Astrocyte of the cerebellum (primary cell): Measurements from ENCODE around the gene CD300LG.
"Not testable (repeated sequence)": the region's sequence is repeated elsewhere in the genome, so short reads cannot be mapped to it uniquely, and the experiment has no call there.

Experiments
- DNase-seq: peaks from one replicate; pipeline ENCODE4 v3.0.0-alpha.2; 2011; ENCODE audit warnings: low read depth
- H3K4me3 ChIP-seq: 2 replicates; pipeline ENCODE4 v1.5.1; 2011; ENCODE audit warnings: mild to moderate bottlenecking, low read depth, low read length, moderate library complexity
- CTCF ChIP-seq: IDR thresholded peaks from 2 replicates; pipeline ENCODE4 v1.5.1; 2012; ENCODE audit warnings: low read length, low read depth, moderate library complexity, mild to moderate bottlenecking; ENCODE audit errors: missing control alignments
- in situ Hi-C: cut with HindIII; loops from 2 replicates; pipeline ENCODE4 v1.10.0; 2017; ENCODE audit warnings: low sequenced_read_pairs

The CD300LG gene

GRCh38 chr17:43868226-43868994 is 21.4 kb downstream of the CD300LG start:
- in situ Hi-C loops: no loop called here
- DNase-seq: no peak
- no peak for TF ChIP-seq CTCF
- H3K4me3 ChIP-seq: no peak overlapping the region

DNA sequence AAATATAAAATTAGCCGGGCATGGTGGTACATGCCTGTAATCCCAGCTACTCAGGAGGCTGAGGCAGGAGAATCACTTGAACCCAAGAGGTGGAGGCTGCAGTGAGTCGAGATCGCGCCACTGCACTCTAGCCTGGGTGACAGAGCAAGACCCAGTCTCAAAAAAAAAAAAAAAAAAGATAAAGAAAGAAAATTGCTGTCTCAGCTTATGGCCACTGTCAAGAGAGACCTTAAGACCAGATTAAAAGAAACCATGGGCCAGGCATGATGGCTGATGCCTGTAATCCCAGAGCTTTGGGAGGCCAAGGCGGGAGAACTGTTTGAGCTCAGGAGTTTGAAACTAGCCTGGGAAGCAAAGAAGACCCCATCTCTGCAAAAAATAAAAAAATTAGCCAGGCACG is 22.1 kb downstream of the CD300LG start:
- DNase-seq, H3K4me3 ChIP-seq, in situ Hi-C loops: not testable (repeated sequence)

DNA sequence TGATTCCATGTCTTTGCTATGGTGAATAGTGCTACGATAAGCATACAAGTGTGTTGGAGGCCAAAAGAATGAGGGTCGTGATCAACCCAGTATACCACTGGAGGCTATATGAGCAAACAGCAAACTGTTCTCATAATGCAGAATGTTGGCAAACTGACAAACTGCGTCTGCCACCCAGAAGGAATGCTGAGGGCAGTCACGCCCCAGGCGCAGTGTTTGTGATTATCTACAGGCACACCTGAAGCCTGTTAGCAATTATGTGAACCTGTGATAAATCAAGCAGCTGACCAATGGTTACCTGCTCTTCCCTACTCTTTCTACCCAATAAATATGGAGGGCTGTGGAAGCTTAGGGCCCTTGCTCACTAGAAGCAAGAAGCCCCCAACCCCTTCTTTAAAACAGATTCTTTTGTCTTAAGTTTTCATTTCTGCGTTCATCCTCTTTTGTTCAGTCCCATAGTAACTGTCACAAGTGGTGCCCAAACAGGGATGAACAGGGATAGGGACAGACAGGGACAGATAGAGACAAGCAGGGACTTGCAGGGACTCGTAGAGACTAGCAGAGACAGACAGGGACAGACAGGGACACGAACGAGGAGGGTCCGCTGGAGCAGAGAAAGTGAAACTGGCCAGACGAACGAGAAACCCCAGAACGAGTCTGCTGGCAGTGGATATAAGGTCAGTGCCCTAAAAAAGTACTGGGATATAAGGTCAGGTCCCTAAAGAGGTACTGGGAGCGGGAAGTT is 25.1 kb downstream of the CD300LG start:
- in situ Hi-C loops: no loop called here
- TF ChIP-seq CTCF: no peak
- H3K4me3 ChIP-seq: no peak overlapping the region
- no peak for DNase-seq

- in situ Hi-C loops: no loop called here
- no peak for TF ChIP-seq CTCF
- no peak for DNase-seq
- no peak overlapping the region for H3K4me3 ChIP-seq
Measured at GRCh38 chr17:43873091-43873490, 26.1 kb downstream of the CD300LG start.

DNA sequence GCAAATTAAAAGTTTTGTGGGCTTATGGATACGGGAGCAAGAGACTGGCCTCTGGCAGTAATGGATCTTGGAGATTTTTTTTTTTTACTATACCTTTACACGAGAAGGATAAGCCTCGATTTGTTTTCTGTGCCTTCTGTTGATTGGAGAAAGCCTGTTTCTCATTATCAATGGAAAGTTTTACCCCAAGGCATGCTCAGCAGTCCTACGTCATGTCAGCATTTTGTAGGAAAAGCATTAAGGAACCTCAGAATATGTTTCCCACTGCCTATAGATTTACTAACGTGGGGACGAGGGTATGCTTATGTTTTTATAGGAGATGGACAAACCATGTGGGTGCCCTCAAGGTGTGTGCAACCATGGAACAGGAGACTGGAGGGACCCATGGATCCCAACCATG is 26.8 kb downstream of the CD300LG start:
- no peak for TF ChIP-seq CTCF
- in situ Hi-C loops: no loop called here

GRCh38 chr17:43874293-43874692 is 27.3 kb downstream of the CD300LG start:
- in situ Hi-C loops: no loop called here
- no peak for TF ChIP-seq CTCF
- DNase-seq: no peak
- H3K4me3 ChIP-seq: no peak overlapping the region

More for the DNA sequence above, 26.8 kb downstream of the CD300LG start:
- no peak overlapping the region for H3K4me3 ChIP-seq
- no peak for DNase-seq

- TF ChIP-seq CTCF: no peak
- no peak for DNase-seq
- in situ Hi-C loops: no loop called here
- no peak overlapping the region for H3K4me3 ChIP-seq
Measured at GRCh38 chr17:43875476-43876147, 28.6 kb downstream of the CD300LG start.
